HEK293 (cell line): ENCODE data around the gene RPL10A.

Experiments
- AEBP2 ChIP-seq: fragments of 450-650 bp; formaldehyde crosslinking; IDR thresholded peaks from 2 replicates; pipeline ENCODE4 v1.5.1; 2016; ENCODE audit warnings: missing biosample characterization, missing genetic modification characterization, borderline replicate concordance
- CTCF ChIP-seq: fragments of 450-650 bp; formaldehyde crosslinking; IDR thresholded peaks from 2 replicates; pipeline ENCODE4 v1.5.1; 2016; ENCODE audit warnings: missing biosample characterization, missing genetic modification characterization
- OVOL3 ChIP-seq: fragments of 450-650 bp; formaldehyde crosslinking; IDR thresholded peaks from 2 replicates; pipeline ENCODE4 v1.5.1; 2016; ENCODE audit warnings: missing biosample characterization, missing genetic modification characterization
- REST ChIP-seq: fragments of 450-650 bp; formaldehyde crosslinking; IDR thresholded peaks from 2 replicates; pipeline ENCODE4 v1.5.1; 2016; ENCODE audit warnings: missing biosample characterization, missing genetic modification characterization
- YY1 ChIP-seq: fragments of 450-650 bp; formaldehyde crosslinking; IDR thresholded peaks from 2 replicates; pipeline ENCODE4 v1.5.1; 2018; ENCODE audit warnings: missing biosample characterization, missing genetic modification characterization
- ZBTB11 ChIP-seq: fragments of 450-650 bp; formaldehyde crosslinking; conservative IDR thresholded peaks from 2 replicates; pipeline ENCODE4 v1.5.1; 2016; ENCODE audit warnings: low read depth, missing biosample characterization, missing genetic modification characterization
- ZNF350 ChIP-seq: fragments of 450-650 bp; formaldehyde crosslinking; IDR thresholded peaks from 2 replicates; pipeline ENCODE4 v1.5.0; 2017; ENCODE audit warnings: missing biosample characterization, mild to moderate bottlenecking, missing genetic modification characterization
- ZNF639 ChIP-seq: fragments of 450-650 bp; formaldehyde crosslinking; IDR thresholded peaks from 2 replicates; pipeline ENCODE4 v1.5.1; 2016; ENCODE audit warnings: missing biosample characterization, missing genetic modification characterization
- ZNF707 ChIP-seq: fragments of 450-650 bp; formaldehyde crosslinking; IDR thresholded peaks from 2 replicates; pipeline ENCODE4 v1.5.1; 2016; ENCODE audit warnings: missing biosample characterization, missing genetic modification characterization

- TF ChIP-seq CTCF (no peak), ZBTB11 (no peak), OVOL3 (no peak), REST (tag by site-specific recombination) (no peak), YY1 (tag by site-specific recombination) (no peak), ZNF707 (tag by site-specific recombination) (no peak), AEBP2 (no peak), ZNF350 (tag by site-specific recombination) (no peak), ZNF639 (tag by site-specific recombination) (0 out of 2 replicates have a peak, but pooled peaks have one; percentile 61)
These were observed 32.6 kb downstream of the RPL10A start for GRCh38 chr6:35500782-35501181.
